Measurements from ENCODE around the gene HSPB2. TPM values are rescaled to one million over a fixed set of nuclear protein-coding genes. Genes with fewer than 3 reads are reported as not detected.

HSPB2 gene
- total and polyA plus RNA-seq, 7 donors, result 20.2 to 55.5 (median 25.0) TPM

GRCh38 chr11:111921541-111922230 lies 9.2 kb downstream of the HSPB2 start:
- intact Hi-C loops (cut with DNase I), result no loop called here
- WGBS, 3 donors, result 74 to 86% (median 74%) methylated on average over 7 of the region's 7 CpGs
- no peaks in the 10 kb centered on the region for H3K27me3 ChIP-seq (ENCODE audit: insufficient read depth in 3 of 3, low read length in 2 of 3)

GRCh38 chr11:111922803-111923202 lies 10.3 kb downstream of the HSPB2 start:
- peak overlapping the region; percentile 91 for H3K27ac ChIP-seq
- intact Hi-C loops (cut with DNase I), result no loop called here
- H3K4me1 ChIP-seq, result peaks cover 75% of the 10 kb centered on the region
- ATAC-seq, result peak in 3 of 4 donors; percentile 26 to 48 (median 36)
- H3K27me3 ChIP-seq (ENCODE audit: insufficient read depth in 3 of 3, low read length in 2 of 3), result no peaks in the 10 kb centered on the region
- no peak for DNase-seq
- peak overlapping the region; percentile 52 for H3K4me3 ChIP-seq
- 2 to 8% (median 8%) methylated on average over 2 of the region's 2 CpGs for WGBS, 3 donors
- TF ChIP-seq, protein P1, sequence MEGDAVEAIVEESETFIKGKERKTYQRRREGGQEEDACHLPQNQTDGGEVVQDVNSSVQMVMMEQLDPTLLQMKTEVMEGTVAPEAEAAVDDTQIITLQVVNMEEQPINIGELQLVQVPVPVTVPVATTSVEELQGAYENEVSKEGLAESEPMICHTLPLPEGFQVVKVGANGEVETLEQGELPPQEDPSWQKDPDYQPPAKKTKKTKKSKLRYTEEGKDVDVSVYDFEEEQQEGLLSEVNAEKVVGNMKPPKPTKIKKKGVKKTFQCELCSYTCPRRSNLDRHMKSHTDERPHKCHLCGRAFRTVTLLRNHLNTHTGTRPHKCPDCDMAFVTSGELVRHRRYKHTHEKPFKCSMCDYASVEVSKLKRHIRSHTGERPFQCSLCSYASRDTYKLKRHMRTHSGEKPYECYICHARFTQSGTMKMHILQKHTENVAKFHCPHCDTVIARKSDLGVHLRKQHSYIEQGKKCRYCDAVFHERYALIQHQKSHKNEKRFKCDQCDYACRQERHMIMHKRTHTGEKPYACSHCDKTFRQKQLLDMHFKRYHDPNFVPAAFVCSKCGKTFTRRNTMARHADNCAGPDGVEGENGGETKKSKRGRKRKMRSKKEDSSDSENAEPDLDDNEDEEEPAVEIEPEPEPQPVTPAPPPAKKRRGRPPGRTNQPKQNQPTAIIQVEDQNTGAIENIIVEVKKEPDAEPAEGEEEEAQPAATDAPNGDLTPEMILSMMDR (IDR thresholded peaks at IDR 0.05), result no peak
- H3K9me3 ChIP-seq, result no peaks in the 10 kb centered on the region
- no peaks in the 10 kb centered on the region for H3K36me3 ChIP-seq (ENCODE audit: insufficient read depth in 1 of 2, low read depth in 1 of 2)

More at GRCh38 chr11:111921541-111922230, 9.2 kb downstream of the HSPB2 start:
- no peaks in the 10 kb centered on the region for H3K9me3 ChIP-seq
- H3K36me3 ChIP-seq (ENCODE audit: insufficient read depth in 1 of 2, low read depth in 1 of 2), result no peaks in the 10 kb centered on the region
- no peak for DNase-seq
- no peak overlapping the region for H3K4me3 ChIP-seq
- TF ChIP-seq, protein P1 (IDR thresholded peaks at IDR 0.05), result no peak
- H3K27ac ChIP-seq, result peak overlapping the region; percentile 91
- ATAC-seq, result no peak
- H3K4me1 ChIP-seq, result peaks cover 84% of the 10 kb centered on the region

- peak in 2 of 4 donors; percentile 9 to 29 for ATAC-seq
- TF ChIP-seq, protein P1 (IDR thresholded peaks at IDR 0.05), result no peak
- 7 to 15% (median 8%) methylated on average over 5 of the region's 5 CpGs for WGBS, 3 donors
- intact Hi-C loops (cut with DNase I), result no loop called here
- Histone ChIP-seq H3K36me3 (ENCODE audit: insufficient read depth in 1 of 2, low read depth in 1 of 2) (no peaks in the 10 kb centered on the region), H3K4me1 (peaks cover 69% of the 10 kb centered on the region), H3K9me3 (no peaks in the 10 kb centered on the region), H3K4me3 (peak overlapping the region; percentile 52), H3K27ac (peak overlapping the region; percentile 91), H3K27me3 (ENCODE audit: insufficient read depth in 3 of 3, low read length in 2 of 3) (no peaks in the 10 kb centered on the region)
- no peak for DNase-seq
Measured at GRCh38 chr11:111923351-111923788, 10.8 kb downstream of the HSPB2 start.

DNA sequence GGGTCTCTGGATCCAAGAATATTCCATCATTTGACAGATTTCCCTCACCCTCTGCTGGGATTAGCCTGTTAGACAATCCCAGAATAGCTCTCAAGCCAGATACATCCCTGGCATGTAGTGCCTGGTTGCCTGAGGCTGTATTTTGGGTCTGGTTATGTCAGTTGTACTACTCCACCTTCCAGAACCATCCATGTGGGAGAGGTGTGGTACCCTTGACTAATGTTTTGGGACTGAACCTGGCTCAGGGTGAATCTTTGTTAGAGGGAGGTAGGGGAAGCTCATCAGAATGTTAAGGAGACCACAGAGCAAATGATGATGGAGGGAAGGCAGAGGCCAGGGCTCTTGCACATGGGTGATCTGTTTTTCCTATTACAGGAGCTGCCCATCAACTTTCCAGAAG lies 11.4 kb downstream of the HSPB2 start:
- H3K4me3 ChIP-seq, result peak overlapping the region; percentile 63
- intact Hi-C loops (cut with DNase I), result no loop called here
- no peaks in the 10 kb centered on the region for H3K36me3 ChIP-seq (ENCODE audit: insufficient read depth in 1 of 2, low read depth in 1 of 2)
- DNase-seq, result no peak
- no peaks in the 10 kb centered on the region for H3K27me3 ChIP-seq (ENCODE audit: insufficient read depth in 3 of 3, low read length in 2 of 3)
- H3K4me1 ChIP-seq, result peaks cover 66% of the 10 kb centered on the region
- TF ChIP-seq, protein P1 (IDR thresholded peaks at IDR 0.05), result no peak
- no peak for ATAC-seq
- peak overlapping the region; percentile 91 for H3K27ac ChIP-seq
- H3K9me3 ChIP-seq, result no peaks in the 10 kb centered on the region
